Calu3 (cell line): ENCODE data around the gene LCLAT1. TPM values are rescaled to one million over a fixed set of nuclear protein-coding genes. Genes with fewer than 3 reads are reported as not detected.

Experiments
- BruUV-seq: library from RNA; stranded (reverse); fragments of 400-500 nt; replicated peaks from 2 replicates; lab custom pipeline; 2021; lab: Mats Ljungman, UMichigan
- CTCF ChIA-PET: fragments of 300-600 bp; sonication (Branson Sonifier 250); formaldehyde crosslinking; loops from one replicate; lab custom pipeline; 2022; ENCODE audit warnings: antibody characterized with exemption; lab: Charles Lee
- DNase-seq: peaks from one replicate; pipeline ENCODE4 v3.0.0; 2022
- H3K27ac Mint-ChIP-seq: one replicate; pipeline ENCODE4 v1.8.0; 2022; ENCODE audit warnings: mixed read lengths; ENCODE audit not compliant: unreplicated experiment
- H3K27me3 Mint-ChIP-seq: one replicate; pipeline ENCODE4 v1.8.0; 2022; ENCODE audit warnings: mixed read lengths; ENCODE audit not compliant: unreplicated experiment
- H3K36me3 Mint-ChIP-seq: one replicate; pipeline ENCODE4 v1.8.0; 2022; ENCODE audit warnings: mild to moderate bottlenecking, moderate library complexity, mixed read lengths; ENCODE audit not compliant: insufficient read depth, unreplicated experiment
- H3K4me1 Mint-ChIP-seq: one replicate; pipeline ENCODE4 v1.8.0; 2022; ENCODE audit warnings: mild to moderate bottlenecking, low read depth, mixed read lengths; ENCODE audit not compliant: unreplicated experiment
- H3K4me3 Mint-ChIP-seq: one replicate; pipeline ENCODE4 v1.8.0; 2022; ENCODE audit warnings: mild to moderate bottlenecking, low read depth, moderate library complexity, mixed read lengths; ENCODE audit not compliant: unreplicated experiment
- H3K9me3 Mint-ChIP-seq: one replicate; pipeline ENCODE4 v1.8.0; 2022; ENCODE audit warnings: low read depth, mixed read lengths; ENCODE audit not compliant: unreplicated experiment
- intact Hi-C: fragments of 100-400 bp; cut with micrococcal nuclease; formaldehyde crosslinking; loops from one replicate; pipeline ENCODE4 v1.10.0; 2022; ENCODE audit not compliant: unreplicated experiment
- total RNA-seq: library from RNA; stranded (reverse); gene quantifications from 2 replicates; pipeline ENCODE4 v1.2.3, GENCODE V29; 2022
- TF ChIP-seq, protein P1 (sequence below): fragments of 200-600 bp; IDR thresholded peaks from one replicate; pipeline ENCODE4 v1.8.0; 2022; ENCODE audit warnings: antibody characterized with exemption; ENCODE audit not compliant: unreplicated experiment

The LCLAT1 gene
- total RNA-seq, 1 experiment from 2014 or later = 47.6 TPM

- intact Hi-C loops = no loop called here
- peaks cover 6% of the 10 kb centered on the region for H3K9me3 Mint-ChIP-seq
- peaks cover 48% of the 10 kb centered on the region for H3K4me1 Mint-ChIP-seq
- H3K4me3 Mint-ChIP-seq = no peak overlapping the region
- CTCF ChIA-PET = no interaction called here
- H3K27me3 Mint-ChIP-seq = no peaks in the 10 kb centered on the region
- H3K36me3 Mint-ChIP-seq = no peaks in the 10 kb centered on the region
- DNase-seq = no peak
- no TSS peak for BruUV-seq
- peak overlapping the region; percentile 57 for H3K27ac Mint-ChIP-seq
- TF ChIP-seq, protein P1, sequence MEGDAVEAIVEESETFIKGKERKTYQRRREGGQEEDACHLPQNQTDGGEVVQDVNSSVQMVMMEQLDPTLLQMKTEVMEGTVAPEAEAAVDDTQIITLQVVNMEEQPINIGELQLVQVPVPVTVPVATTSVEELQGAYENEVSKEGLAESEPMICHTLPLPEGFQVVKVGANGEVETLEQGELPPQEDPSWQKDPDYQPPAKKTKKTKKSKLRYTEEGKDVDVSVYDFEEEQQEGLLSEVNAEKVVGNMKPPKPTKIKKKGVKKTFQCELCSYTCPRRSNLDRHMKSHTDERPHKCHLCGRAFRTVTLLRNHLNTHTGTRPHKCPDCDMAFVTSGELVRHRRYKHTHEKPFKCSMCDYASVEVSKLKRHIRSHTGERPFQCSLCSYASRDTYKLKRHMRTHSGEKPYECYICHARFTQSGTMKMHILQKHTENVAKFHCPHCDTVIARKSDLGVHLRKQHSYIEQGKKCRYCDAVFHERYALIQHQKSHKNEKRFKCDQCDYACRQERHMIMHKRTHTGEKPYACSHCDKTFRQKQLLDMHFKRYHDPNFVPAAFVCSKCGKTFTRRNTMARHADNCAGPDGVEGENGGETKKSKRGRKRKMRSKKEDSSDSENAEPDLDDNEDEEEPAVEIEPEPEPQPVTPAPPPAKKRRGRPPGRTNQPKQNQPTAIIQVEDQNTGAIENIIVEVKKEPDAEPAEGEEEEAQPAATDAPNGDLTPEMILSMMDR = no peak
Measured at GRCh38 chr2:30514134-30514847, 67.2 kb downstream of the LCLAT1 start.

GRCh38 chr2:30514848-30515435 is 67.9 kb downstream of the LCLAT1 start:
- no TSS peak for BruUV-seq

DNA sequence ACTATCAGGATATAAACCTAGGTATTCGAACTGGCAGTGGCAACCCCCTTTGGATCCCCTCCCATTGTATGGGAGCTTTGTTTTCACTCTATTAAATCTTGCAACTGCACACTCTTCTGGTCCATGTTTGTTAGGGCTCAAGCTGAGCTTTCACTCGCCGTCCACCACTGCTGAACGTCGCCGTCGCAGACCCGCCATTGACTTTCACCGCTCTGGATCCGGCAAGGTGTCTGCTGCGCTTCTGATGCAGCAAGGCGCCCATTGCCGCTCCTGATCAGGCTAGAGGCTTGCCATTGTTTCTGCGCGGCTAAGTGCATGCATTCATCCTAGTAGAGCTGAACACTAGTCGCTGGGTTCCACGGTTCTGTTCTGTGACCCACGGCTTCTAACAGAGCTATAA is 69.1 kb downstream of the LCLAT1 start:
- H3K9me3 Mint-ChIP-seq = peaks cover 6% of the 10 kb centered on the region
- BruUV-seq = no TSS peak
- H3K27ac Mint-ChIP-seq = no peak overlapping the region
- no peaks in the 10 kb centered on the region for H3K27me3 Mint-ChIP-seq
- DNase-seq = no peak
- peaks cover 36% of the 10 kb centered on the region for H3K4me1 Mint-ChIP-seq
- CTCF ChIA-PET = no interaction called here
- no peaks in the 10 kb centered on the region for H3K36me3 Mint-ChIP-seq
- no peak overlapping the region for H3K4me3 Mint-ChIP-seq
- intact Hi-C loops = no loop called here
- TF ChIP-seq, protein P1 = no peak

More at GRCh38 chr2:30514848-30515435, 67.9 kb downstream of the LCLAT1 start:
- Mint-ChIP-seq H3K9me3 (peaks cover 6% of the 10 kb centered on the region), H3K27ac (no peak overlapping the region), H3K4me1 (peaks cover 48% of the 10 kb centered on the region), H3K4me3 (no peak overlapping the region), H3K27me3 (no peaks in the 10 kb centered on the region), H3K36me3 (no peaks in the 10 kb centered on the region)
- no peak for DNase-seq
- intact Hi-C loops = no loop called here
- TF ChIP-seq, protein P1 = no peak
- CTCF ChIA-PET = no interaction called here

GRCh38 chr2:30519796-30520195 is 72.8 kb downstream of the LCLAT1 start:
- Mint-ChIP-seq H3K9me3 (peaks cover 6% of the 10 kb centered on the region), H3K36me3 (no peaks in the 10 kb centered on the region), H3K27ac (no peak overlapping the region), H3K4me1 (peaks cover 7% of the 10 kb centered on the region), H3K4me3 (no peak overlapping the region), H3K27me3 (no peaks in the 10 kb centered on the region)
- CTCF ChIA-PET = interaction anchor here (0.6 kb wide), 1 partner anchor 947 kb away, joined by 4 read pairs; no protein-coding TSS in a partner anchor
- DNase-seq = no peak
- no TSS peak for BruUV-seq
- intact Hi-C loops = no loop called here
- TF ChIP-seq, protein P1 = no peak
